ENCODE results near the gene GPATCH2L. TPM values are rescaled to one million over a fixed set of nuclear protein-coding genes. Genes with fewer than 3 reads are reported as not detected.

GPATCH2L gene
- polyA plus RNA-seq, 1 experiment: 23.6 TPM

GRCh38 chr14:76219873-76220272 lies 68.2 kb downstream of the GPATCH2L start:
- no peak for DNase-seq (ENCODE audit: low read depth)
- H3K4me3 ChIP-seq (ENCODE audit: low read depth, low read length): no peak overlapping the region
- H3K36me3 ChIP-seq (ENCODE audit: control insufficient read depth, insufficient read depth, low read length): no peaks in the 10 kb centered on the region
- ChIA-PET POLR2A (no interaction called here), CTCF (no interaction called here)
- no peaks in the 10 kb centered on the region for H3K27me3 ChIP-seq (ENCODE audit: control insufficient read depth, insufficient read depth, low read length)
- TF ChIP-seq CTCF (IDR thresholded peaks at IDR 0.05; ENCODE audit: insufficient read depth, low read depth, low read length): no peak

GRCh38 chr14:76227450-76228050 lies 75.8 kb downstream of the GPATCH2L start:
- CTCF ChIA-PET: no interaction called here

GRCh38 chr14:76228138-76228537 lies 76.4 kb downstream of the GPATCH2L start:
- Histone ChIP-seq H3K27me3 (ENCODE audit: control insufficient read depth, insufficient read depth, low read length) (no peaks in the 10 kb centered on the region), H3K4me3 (ENCODE audit: low read depth, low read length) (no peak overlapping the region), H3K36me3 (ENCODE audit: control insufficient read depth, insufficient read depth, low read length) (no peaks in the 10 kb centered on the region)
- ChIA-PET CTCF (no interaction called here), POLR2A (no interaction called here)
- DNase-seq (ENCODE audit: low read depth): no peak
- TF ChIP-seq CTCF (IDR thresholded peaks at IDR 0.05; ENCODE audit: insufficient read depth, low read depth, low read length): no peak

More at GRCh38 chr14:76227450-76228050, 75.8 kb downstream of the GPATCH2L start:
- H3K36me3 ChIP-seq (ENCODE audit: control insufficient read depth, insufficient read depth, low read length): no peaks in the 10 kb centered on the region
- TF ChIP-seq CTCF (IDR thresholded peaks at IDR 0.05; ENCODE audit: insufficient read depth, low read depth, low read length): no peak
- POLR2A ChIA-PET: no interaction called here
- H3K27me3 ChIP-seq (ENCODE audit: control insufficient read depth, insufficient read depth, low read length): no peaks in the 10 kb centered on the region
- DNase-seq (ENCODE audit: low read depth): peak; percentile 4
- no peak overlapping the region for H3K4me3 ChIP-seq (ENCODE audit: low read depth, low read length)

GRCh38 chr14:76232800-76233199 lies 81.1 kb downstream of the GPATCH2L start:
- Histone ChIP-seq H3K4me3 (ENCODE audit: low read depth, low read length) (no peak overlapping the region), H3K27me3 (ENCODE audit: control insufficient read depth, insufficient read depth, low read length) (no peaks in the 10 kb centered on the region), H3K36me3 (ENCODE audit: control insufficient read depth, insufficient read depth, low read length) (no peaks in the 10 kb centered on the region)
- POLR2A ChIA-PET: no interaction called here
- no peak for DNase-seq (ENCODE audit: low read depth)
- TF ChIP-seq CTCF (IDR thresholded peaks at IDR 0.05; ENCODE audit: insufficient read depth, low read depth, low read length): no peak
- CTCF ChIA-PET: no interaction called here

GRCh38 chr14:76235628-76236027 lies 83.9 kb downstream of the GPATCH2L start:
- CTCF ChIA-PET: no interaction called here

More at GRCh38 chr14:76235628-76236027, 83.9 kb downstream of the GPATCH2L start:
- POLR2A ChIA-PET: no interaction called here
- TF ChIP-seq CTCF (IDR thresholded peaks at IDR 0.05; ENCODE audit: insufficient read depth, low read depth, low read length): no peak
- H3K4me3 ChIP-seq (ENCODE audit: low read depth, low read length): no peak overlapping the region
- DNase-seq (ENCODE audit: low read depth): no peak
- H3K27me3 ChIP-seq (ENCODE audit: control insufficient read depth, insufficient read depth, low read length): no peaks in the 10 kb centered on the region
- H3K36me3 ChIP-seq (ENCODE audit: control insufficient read depth, insufficient read depth, low read length): no peaks in the 10 kb centered on the region
